PC-9 (cell line): ENCODE data around the gene PTGDS.

Source experiments
- CTCF ChIP-seq: fragments of 200-600 bp; sonication (generic); conservative IDR thresholded peaks from 2 replicates; pipeline ENCODE4 v1.6.1; 2017; ENCODE audit warnings: mixed run types, antibody characterized with exemption, mild to moderate bottlenecking, moderate library complexity
- EZH2 ChIP-seq: fragments of 200-600 bp; sonication (generic); IDR thresholded peaks from 2 replicates; pipeline ENCODE4 v1.8.0; 2017; ENCODE audit warnings: antibody characterized with exemption, low read depth

- TF ChIP-seq CTCF (no peak), EZH2 (no peak)
Measured at GRCh38 chr9:136956604-136957003, 20.7 kb upstream of the PTGDS start.
